Thoracic aorta (tissue), 2 donors: ENCODE data around the gene NECTIN4. TPM values are rescaled to one million over a fixed set of nuclear protein-coding genes. Genes with fewer than 3 reads are reported as not detected.

Experiments
- ATAC-seq: fragments of 150-250 bp; one replicate; pipeline ENCODE4 v1.8.0; 2017; ENCODE audit warnings: low read depth; ENCODE audit not compliant: insufficient number of reproducible peaks, low FRiP score
- DNase-seq: peaks from one replicate; pipeline ENCODE4 v3.0.0-alpha.2; 2020; ENCODE audit warnings: low spot score
- H3K27ac ChIP-seq, 2 donors: fragments of 200-600 bp; sonication (generic); 1 replicate in 1 of 2; 2 replicates in 1 of 2; pipeline ENCODE4 v1.5.1; 2016; ENCODE audit warnings: mild to moderate bottlenecking in 2 of 2, moderate library complexity in 2 of 2
- H3K27me3 ChIP-seq: fragments of 200-600 bp; sonication (generic); replicated peaks from 2 replicates; pipeline ENCODE4 v1.6.0; 2016; ENCODE audit warnings: mild to moderate bottlenecking; ENCODE audit not compliant: insufficient read depth
- H3K36me3 ChIP-seq: fragments of 200-600 bp; sonication (generic); one replicate; pipeline ENCODE4 v1.5.1; 2016
- H3K4me1 ChIP-seq, 2 donors: fragments of 200-600 bp; sonication (generic); 1 replicate in 1 of 2; 2 replicates in 1 of 2; pipeline versions ENCODE4 v1.5.1 to v1.6.0; 2016; ENCODE audit warnings: low read depth in 2 of 2, mild to moderate bottlenecking in 1 of 2; ENCODE audit not compliant: control insufficient read depth in 1 of 2
- H3K4me3 ChIP-seq: fragments of 200-600 bp; sonication (generic); 2 replicates; pipeline ENCODE4 v1.5.1; 2016; ENCODE audit warnings: mild to moderate bottlenecking
- H3K9me3 ChIP-seq: fragments of 200-600 bp; sonication (generic); 2 replicates; pipeline ENCODE4 v1.5.1; 2016
- total RNA-seq, 2 donors: library from RNA; depleted of rRNA; stranded (reverse); fragments of >200 nt; gene quantifications; one replicate each; pipeline versions ENCODE4 v1.1.0 to v1.2.3, GENCODE V29; 2016
- TF ChIP-seq, protein P1 (sequence below): fragments of 200-600 bp; sonication (generic); IDR thresholded peaks from one replicate; pipeline ENCODE4 v1.5.1; 2019; ENCODE audit warnings: antibody characterized with exemption

NECTIN4 gene
- total RNA-seq, 2 donors from 2014 or later, result 0.14 TPM; not detected in 1

DNA sequence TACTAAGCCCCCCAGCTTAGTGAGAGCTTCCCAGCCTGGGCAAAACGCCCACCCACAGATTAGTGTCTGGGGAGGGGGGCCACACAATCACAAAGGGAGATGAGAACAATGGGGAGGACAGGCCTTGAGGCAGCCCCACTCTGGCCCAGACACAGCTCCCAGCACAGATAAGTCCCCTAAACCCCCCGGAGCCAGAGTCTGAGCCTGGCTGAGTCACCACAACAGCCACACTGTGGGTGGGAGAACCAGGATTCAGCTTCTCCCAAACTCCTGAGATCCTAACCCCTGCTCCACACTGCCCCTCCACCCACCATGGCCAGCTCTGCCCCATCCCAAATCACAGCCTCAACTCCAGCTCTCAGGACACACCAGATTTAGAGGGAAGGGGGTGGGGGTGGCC is 4.2 kb downstream of the NECTIN4 start:
- TF ChIP-seq, protein P1, sequence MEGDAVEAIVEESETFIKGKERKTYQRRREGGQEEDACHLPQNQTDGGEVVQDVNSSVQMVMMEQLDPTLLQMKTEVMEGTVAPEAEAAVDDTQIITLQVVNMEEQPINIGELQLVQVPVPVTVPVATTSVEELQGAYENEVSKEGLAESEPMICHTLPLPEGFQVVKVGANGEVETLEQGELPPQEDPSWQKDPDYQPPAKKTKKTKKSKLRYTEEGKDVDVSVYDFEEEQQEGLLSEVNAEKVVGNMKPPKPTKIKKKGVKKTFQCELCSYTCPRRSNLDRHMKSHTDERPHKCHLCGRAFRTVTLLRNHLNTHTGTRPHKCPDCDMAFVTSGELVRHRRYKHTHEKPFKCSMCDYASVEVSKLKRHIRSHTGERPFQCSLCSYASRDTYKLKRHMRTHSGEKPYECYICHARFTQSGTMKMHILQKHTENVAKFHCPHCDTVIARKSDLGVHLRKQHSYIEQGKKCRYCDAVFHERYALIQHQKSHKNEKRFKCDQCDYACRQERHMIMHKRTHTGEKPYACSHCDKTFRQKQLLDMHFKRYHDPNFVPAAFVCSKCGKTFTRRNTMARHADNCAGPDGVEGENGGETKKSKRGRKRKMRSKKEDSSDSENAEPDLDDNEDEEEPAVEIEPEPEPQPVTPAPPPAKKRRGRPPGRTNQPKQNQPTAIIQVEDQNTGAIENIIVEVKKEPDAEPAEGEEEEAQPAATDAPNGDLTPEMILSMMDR, result no peak
- Histone ChIP-seq H3K27me3 (no peaks in the 10 kb centered on the region), H3K36me3 (no peaks in the 10 kb centered on the region), H3K4me3 (no peak overlapping the region), H3K27ac (no peak overlapping the region), H3K4me1 (no peaks in the 10 kb centered on the region), H3K9me3 (no peaks in the 10 kb centered on the region)
- ATAC-seq, result no peak
- no peak for DNase-seq

DNA sequence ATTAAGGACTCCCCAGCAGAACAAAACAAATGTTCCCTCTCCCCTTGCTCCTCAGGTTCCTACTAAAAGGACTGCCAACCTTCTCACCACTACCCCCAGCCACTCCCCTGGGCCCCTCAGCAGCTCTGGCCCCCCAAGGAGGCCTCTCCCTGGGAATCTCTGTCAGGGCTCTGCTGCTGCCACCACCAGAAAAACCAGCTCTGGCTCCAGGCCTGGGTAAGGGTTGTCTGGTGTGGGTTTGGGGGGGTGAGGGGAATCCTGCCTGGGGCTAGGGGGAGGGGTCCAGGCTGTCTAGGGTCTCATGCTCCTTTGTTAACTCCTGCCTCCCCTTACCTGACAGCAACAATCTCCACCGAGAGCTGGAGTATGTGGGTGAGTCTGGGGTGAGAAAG is 4.8 kb downstream of the NECTIN4 start:
- Histone ChIP-seq H3K27me3 (no peaks in the 10 kb centered on the region), H3K4me1 (no peaks in the 10 kb centered on the region), H3K36me3 (no peaks in the 10 kb centered on the region), H3K9me3 (no peaks in the 10 kb centered on the region), H3K4me3 (no peak overlapping the region), H3K27ac (no peak overlapping the region)
- no peak for ATAC-seq
- DNase-seq, result no peak
- TF ChIP-seq, protein P1, result no peak

DNA sequence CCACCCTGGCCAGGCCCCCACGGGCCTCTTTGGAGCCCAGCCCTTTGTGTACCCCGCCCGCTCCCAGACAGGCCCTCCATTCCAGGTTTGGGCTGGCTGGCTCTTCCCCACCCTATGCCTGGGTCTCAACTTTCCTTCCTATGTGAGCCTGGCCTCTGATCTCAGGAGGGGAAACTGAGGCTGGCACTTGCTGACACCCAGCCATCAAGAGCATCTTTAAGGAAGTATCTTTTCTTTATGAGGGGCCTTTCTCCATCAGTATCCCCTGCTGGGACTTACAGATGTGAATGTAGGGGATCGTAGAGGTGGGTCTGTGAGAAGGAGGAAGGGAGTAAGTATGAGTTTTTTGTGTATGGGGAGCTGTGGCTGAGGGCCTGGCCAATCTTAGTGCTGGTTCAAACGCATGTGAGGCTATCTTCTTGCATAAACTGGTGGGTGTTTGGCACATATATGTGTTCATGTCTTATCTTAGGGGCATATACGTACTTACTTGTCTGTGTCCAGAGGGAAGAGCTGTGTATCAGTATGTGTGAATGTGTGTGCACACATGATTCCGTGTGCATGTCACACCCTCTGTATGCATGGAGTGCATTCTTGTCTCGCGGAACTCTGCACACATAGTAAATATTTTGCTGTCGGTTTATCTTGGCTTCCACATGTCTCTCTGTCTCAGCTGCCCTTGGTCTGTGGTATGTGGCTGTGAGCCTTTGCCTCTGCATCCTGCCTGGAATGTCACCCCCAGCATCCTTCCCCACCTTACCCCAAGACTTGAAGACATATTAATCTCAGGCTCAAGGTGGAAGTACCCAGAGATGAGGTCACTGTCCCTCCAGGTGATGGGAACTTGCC is 5.4 kb downstream of the NECTIN4 start:
- H3K36me3 ChIP-seq, result no peaks in the 10 kb centered on the region
- H3K9me3 ChIP-seq, result no peaks in the 10 kb centered on the region
- H3K27me3 ChIP-seq, result no peaks in the 10 kb centered on the region
- no peaks in the 10 kb centered on the region for H3K4me1 ChIP-seq
- DNase-seq (no peak), ATAC-seq (no peak)
- no peak overlapping the region for H3K4me3 ChIP-seq
- TF ChIP-seq, protein P1, result no peak
- no peak overlapping the region for H3K27ac ChIP-seq

DNA sequence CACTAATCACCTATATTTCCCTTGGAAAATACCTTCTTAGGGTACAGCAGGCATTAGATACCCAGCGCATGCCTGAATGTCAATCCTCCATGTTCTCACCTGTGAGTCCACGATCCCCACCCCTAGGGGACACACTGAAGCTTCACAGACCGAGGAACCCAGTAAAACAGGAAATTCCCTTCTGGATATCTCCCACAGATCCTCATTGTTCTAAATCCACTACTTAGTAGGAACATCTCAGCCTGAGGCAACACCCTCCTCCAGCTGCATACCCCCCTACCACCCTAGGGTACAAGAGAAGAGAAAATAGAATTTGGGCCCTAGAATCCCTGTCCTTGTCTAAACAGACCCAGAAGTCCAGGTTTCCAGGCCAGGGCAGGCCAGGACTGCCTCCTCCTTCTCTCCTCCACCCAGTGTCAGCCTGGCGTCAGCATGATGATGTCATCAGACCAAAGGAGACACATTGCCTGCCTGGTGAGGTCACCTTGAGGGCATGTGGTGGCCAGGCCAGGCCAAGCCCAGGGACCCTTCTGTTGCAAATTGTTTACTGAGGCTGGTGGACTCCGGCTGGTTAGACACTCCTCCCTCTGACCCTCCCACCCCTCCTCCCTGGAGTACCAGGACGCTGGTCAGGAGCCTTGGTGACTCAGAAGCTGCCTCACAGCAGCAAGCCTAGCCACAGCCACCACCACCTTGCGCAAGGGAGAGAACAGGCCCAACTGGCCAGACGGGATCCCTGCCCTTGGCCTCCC is 6.2 kb downstream of the NECTIN4 start:
- TF ChIP-seq, protein P1, result no peak
- Histone ChIP-seq H3K9me3 (no peaks in the 10 kb centered on the region), H3K27me3 (no peaks in the 10 kb centered on the region), H3K4me1 (no peaks in the 10 kb centered on the region), H3K36me3 (no peaks in the 10 kb centered on the region), H3K4me3 (no peak overlapping the region), H3K27ac (no peak overlapping the region)
- ATAC-seq, result peak; percentile 30
- peak; percentile 35 for DNase-seq

DNA sequence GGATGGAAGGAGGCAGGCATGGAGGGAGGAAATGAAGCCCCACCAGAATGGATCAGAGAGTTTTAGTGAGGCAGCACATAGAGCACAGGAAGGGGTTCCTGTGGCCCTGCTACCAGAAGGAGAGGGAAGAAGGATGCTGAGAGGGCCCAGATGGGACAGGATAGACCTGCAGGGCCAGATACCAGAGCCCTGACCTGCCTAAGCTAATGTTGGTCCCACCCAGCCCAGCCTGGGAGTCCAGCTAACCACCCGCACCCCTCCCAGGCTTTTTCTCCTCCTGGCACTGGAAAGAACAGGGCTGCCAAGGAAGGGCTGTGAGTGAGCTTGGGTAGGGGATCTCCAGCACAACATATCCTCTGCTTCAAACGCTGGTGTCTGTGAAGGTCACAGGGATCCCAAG is 6.9 kb downstream of the NECTIN4 start:
- Histone ChIP-seq H3K27me3 (no peaks in the 10 kb centered on the region), H3K9me3 (no peaks in the 10 kb centered on the region), H3K4me3 (no peak overlapping the region), H3K4me1 (no peaks in the 10 kb centered on the region), H3K27ac (no peak overlapping the region), H3K36me3 (no peaks in the 10 kb centered on the region)
- TF ChIP-seq, protein P1, result no peak
- DNase-seq (no peak), ATAC-seq (no peak)
